Liver (tissue), 9 donors: ENCODE measurements around the gene DLGAP5. TPM values are rescaled to one million over a fixed set of nuclear protein-coding genes. Genes with fewer than 3 reads are reported as not detected.

Experiments used
- DNase-seq: peaks from one replicate; pipeline ENCODE4 v3.0.0-alpha.2; 2017; ENCODE audit warnings: low spot score
- H3K27ac ChIP-seq, 2 donors: one replicate each; pipeline ENCODE4 v1.7.0; 2013; ENCODE audit warnings: inconsistent platforms in 2 of 2, low read length in 2 of 2, control low read depth in 1 of 2, low read depth in 1 of 2, mild to moderate bottlenecking in 1 of 2
- H3K27me3 ChIP-seq, 4 donors: one replicate each; pipeline versions ENCODE4 v1.6.1 to v1.7.0; 2013; ENCODE audit warnings: low read length in 3 of 4, inconsistent platforms in 1 of 4, mild to moderate bottlenecking in 1 of 4, moderate library complexity in 1 of 4; ENCODE audit not compliant: control insufficient read depth in 4 of 4, insufficient read depth in 4 of 4
- H3K36me3 ChIP-seq, 4 donors: one replicate each; pipeline versions ENCODE4 v1.6.1 to v1.7.0; 2013; ENCODE audit warnings: low read length in 3 of 4, mild to moderate bottlenecking in 3 of 4, low read depth in 1 of 4, moderate library complexity in 1 of 4; ENCODE audit not compliant: control insufficient read depth in 4 of 4, insufficient read depth in 3 of 4
- H3K4me1 ChIP-seq, 4 donors: one replicate each; pipeline versions ENCODE4 v1.6.1 to v1.7.0; 2013; ENCODE audit warnings: low read length in 3 of 4, mild to moderate bottlenecking in 3 of 4, moderate library complexity in 1 of 4; ENCODE audit not compliant: control insufficient read depth in 4 of 4, insufficient read depth in 4 of 4
- H3K4me3 ChIP-seq, 3 donors: one replicate each; pipeline versions ENCODE4 v1.6.1 to v1.7.0; 2013; ENCODE audit warnings: low read length in 3 of 3, control low read depth in 1 of 3, low read depth in 1 of 3, mild to moderate bottlenecking in 1 of 3
- H3K9ac ChIP-seq, 2 donors: one replicate each; pipeline ENCODE4 v1.7.0; 2013; ENCODE audit warnings: low read length in 2 of 2, mild to moderate bottlenecking in 2 of 2, moderate library complexity in 2 of 2, control low read depth in 1 of 2, low read depth in 1 of 2
- H3K9me3 ChIP-seq, 4 donors: one replicate each; pipeline versions ENCODE4 v1.6.1 to v1.7.0; 2013; ENCODE audit warnings: low read length in 3 of 4; ENCODE audit not compliant: control insufficient read depth in 4 of 4
- ATF3 ChIP-seq: IDR thresholded peaks from 2 replicates; pipeline ENCODE4 v1.6.1; 2016; ENCODE audit warnings: antibody characterized with exemption
- EGR1 ChIP-seq, 2 donors: IDR thresholded peaks; 2 replicates each; pipeline ENCODE4 v1.6.1; 2016 to 2018; ENCODE audit warnings: antibody characterized with exemption in 2 of 2, low read depth in 2 of 2
- FOXA1 ChIP-seq: IDR thresholded peaks from 2 replicates; pipeline ENCODE4 v1.6.1; 2016; ENCODE audit warnings: antibody characterized with exemption
- GABPA ChIP-seq, 2 donors: IDR thresholded peaks in 1 of 2; conservative IDR thresholded peaks in 1 of 2; 2 replicates each; pipeline ENCODE4 v1.6.1; 2016; ENCODE audit warnings: antibody characterized with exemption in 2 of 2, mild to moderate bottlenecking in 1 of 2, moderate library complexity in 1 of 2
- HNF4A ChIP-seq, 2 donors: conservative IDR thresholded peaks; 2 replicates each; pipeline ENCODE4 v1.6.1; 2016; ENCODE audit warnings: antibody characterized with exemption in 2 of 2, mild to moderate bottlenecking in 2 of 2
- JUND ChIP-seq, 2 donors: IDR thresholded peaks; 2 replicates each; pipeline ENCODE4 v1.6.1; 2016; ENCODE audit warnings: antibody characterized with exemption in 2 of 2
- MAX ChIP-seq: IDR thresholded peaks from 2 replicates; pipeline ENCODE4 v1.6.1; 2016; ENCODE audit warnings: antibody characterized with exemption
- NR2F2 ChIP-seq: IDR thresholded peaks from 2 replicates; pipeline ENCODE4 v1.6.1; 2016; ENCODE audit warnings: antibody characterized with exemption
- RAD21 ChIP-seq, 2 donors: IDR thresholded peaks; 2 replicates each; pipeline ENCODE4 v1.6.1; 2016; ENCODE audit warnings: antibody characterized with exemption in 2 of 2, mild to moderate bottlenecking in 2 of 2
- RXRA ChIP-seq, 2 donors: IDR thresholded peaks; 2 replicates each; pipeline ENCODE4 v1.6.1; 2017 to 2018; ENCODE audit warnings: antibody characterized with exemption in 2 of 2, mild to moderate bottlenecking in 1 of 2
- SP1 ChIP-seq: IDR thresholded peaks from 2 replicates; pipeline ENCODE4 v1.6.1; 2018; ENCODE audit warnings: antibody characterized with exemption, mild to moderate bottlenecking
- TAF1 ChIP-seq: conservative IDR thresholded peaks from 2 replicates; pipeline ENCODE4 v1.6.1; 2016; ENCODE audit warnings: antibody characterized with exemption, mild to moderate bottlenecking
- YY1 ChIP-seq: IDR thresholded peaks from 2 replicates; pipeline ENCODE4 v1.6.1; 2016; ENCODE audit warnings: antibody characterized with exemption, mild to moderate bottlenecking
- ZBTB33 ChIP-seq: IDR thresholded peaks from 2 replicates; pipeline ENCODE4 v1.6.1; 2016; ENCODE audit warnings: antibody characterized with exemption
- WGBS: extraction: QIAGEN DNeasy Blood & Tissue Kit; methylation state at CpG from one replicate; pipeline ENCODE4 v1.1.7; 2013; 5-methylcytosine and 5-hydroxymethylcytosine counted together
- polyA plus RNA-seq, 2 donors: library from polyadenylated mRNA; stranded (reverse) in 1 of 2; unstranded in 1 of 2; fragments of 200-250 nt in 1 of 2; fragments of >200 nt in 1 of 2; fragmentation: Nextera tagmentation in 1 of 2; extraction: Ambion mirVana in 1 of 2; gene quantifications; one replicate each; pipeline versions ENCODE4 v1.2.1 to v1.2.3, GENCODE V29; 2013 to 2015
- total RNA-seq, 2 donors: library from RNA; depleted of rRNA; stranded (reverse); fragments of >200 nt; gene quantifications; one replicate each; pipeline ENCODE4 v1.2.3, GENCODE V29; 2014
- TF ChIP-seq, protein P1 (sequence below): fragments of 150-350 bp; IDR thresholded peaks from 2 replicates; pipeline ENCODE4 v1.5.1; 2017; ENCODE audit warnings: improper control_type of control experiment, low read depth, low read length; ENCODE audit not compliant: missing input control
- TF ChIP-seq, protein P2 (sequence below): IDR thresholded peaks from 2 replicates; pipeline ENCODE4 v1.6.1; 2016; ENCODE audit warnings: antibody characterized with exemption, mild to moderate bottlenecking
- donor health status: healthy.
- donor health status: healthy.
- donor health status: healthy.
- donor health status: healthy.
- donor health status: healthy.

DLGAP5 gene
- total and polyA plus RNA-seq, 4 donors = under 0.01 to 42.5 (median 0.70) TPM

- no peak for TF ChIP-seq ATF3
- no peak for TF ChIP-seq YY1
- TF ChIP-seq RXRA (IDR thresholded peaks at IDR 0.05) = no peak
- no peak for TF ChIP-seq JUND (IDR thresholded peaks at IDR 0.05)
- TF ChIP-seq GABPA (IDR thresholded peaks at IDR 0.05 in 1 of 2, conservative IDR thresholded peaks at IDR 0.05 in 1 of 2) = no peak
- no peak for TF ChIP-seq TAF1
- TF ChIP-seq EGR1 (IDR thresholded peaks at IDR 0.05; ENCODE audit: low read depth in 2 of 2) = no peak
- TF ChIP-seq, protein P1, sequence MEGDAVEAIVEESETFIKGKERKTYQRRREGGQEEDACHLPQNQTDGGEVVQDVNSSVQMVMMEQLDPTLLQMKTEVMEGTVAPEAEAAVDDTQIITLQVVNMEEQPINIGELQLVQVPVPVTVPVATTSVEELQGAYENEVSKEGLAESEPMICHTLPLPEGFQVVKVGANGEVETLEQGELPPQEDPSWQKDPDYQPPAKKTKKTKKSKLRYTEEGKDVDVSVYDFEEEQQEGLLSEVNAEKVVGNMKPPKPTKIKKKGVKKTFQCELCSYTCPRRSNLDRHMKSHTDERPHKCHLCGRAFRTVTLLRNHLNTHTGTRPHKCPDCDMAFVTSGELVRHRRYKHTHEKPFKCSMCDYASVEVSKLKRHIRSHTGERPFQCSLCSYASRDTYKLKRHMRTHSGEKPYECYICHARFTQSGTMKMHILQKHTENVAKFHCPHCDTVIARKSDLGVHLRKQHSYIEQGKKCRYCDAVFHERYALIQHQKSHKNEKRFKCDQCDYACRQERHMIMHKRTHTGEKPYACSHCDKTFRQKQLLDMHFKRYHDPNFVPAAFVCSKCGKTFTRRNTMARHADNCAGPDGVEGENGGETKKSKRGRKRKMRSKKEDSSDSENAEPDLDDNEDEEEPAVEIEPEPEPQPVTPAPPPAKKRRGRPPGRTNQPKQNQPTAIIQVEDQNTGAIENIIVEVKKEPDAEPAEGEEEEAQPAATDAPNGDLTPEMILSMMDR = no peak
- TF ChIP-seq NR2F2 = no peak
- no peak for TF ChIP-seq HNF4A (conservative IDR thresholded peaks at IDR 0.05)
- Histone ChIP-seq H3K9ac (no peak overlapping the region), H3K27me3 (no peaks in the 10 kb centered on the region), H3K36me3 (no peaks in the 10 kb centered on the region), H3K27ac (no peak overlapping the region), H3K4me3 (no peak overlapping the region), H3K4me1 (peaks cover 0 to 1% (median 0%) of the 10 kb centered on the region in 4 donors), H3K9me3 (no peaks in the 10 kb centered on the region)
- no peak for DNase-seq
- WGBS = 84% methylated on average over 2 of the region's 2 CpGs
These were observed 45.0 kb downstream of the DLGAP5 start for GRCh38 chr14:55146425-55146824.

GRCh38 chr14:55142466-55142865 lies 48.9 kb downstream of the DLGAP5 start:
- no peaks in the 10 kb centered on the region for H3K36me3 ChIP-seq
- H3K27ac ChIP-seq = no peak overlapping the region
- DNase-seq = no peak
- TF ChIP-seq SP1 = no peak
- TF ChIP-seq RAD21 (IDR thresholded peaks at IDR 0.05) = no peak
- no peak for TF ChIP-seq FOXA1
- TF ChIP-seq TAF1 = no peak
- TF ChIP-seq NR2F2 = no peak
- TF ChIP-seq ATF3 = no peak
- TF ChIP-seq JUND (IDR thresholded peaks at IDR 0.05) = no peak
- TF ChIP-seq, protein P2, sequence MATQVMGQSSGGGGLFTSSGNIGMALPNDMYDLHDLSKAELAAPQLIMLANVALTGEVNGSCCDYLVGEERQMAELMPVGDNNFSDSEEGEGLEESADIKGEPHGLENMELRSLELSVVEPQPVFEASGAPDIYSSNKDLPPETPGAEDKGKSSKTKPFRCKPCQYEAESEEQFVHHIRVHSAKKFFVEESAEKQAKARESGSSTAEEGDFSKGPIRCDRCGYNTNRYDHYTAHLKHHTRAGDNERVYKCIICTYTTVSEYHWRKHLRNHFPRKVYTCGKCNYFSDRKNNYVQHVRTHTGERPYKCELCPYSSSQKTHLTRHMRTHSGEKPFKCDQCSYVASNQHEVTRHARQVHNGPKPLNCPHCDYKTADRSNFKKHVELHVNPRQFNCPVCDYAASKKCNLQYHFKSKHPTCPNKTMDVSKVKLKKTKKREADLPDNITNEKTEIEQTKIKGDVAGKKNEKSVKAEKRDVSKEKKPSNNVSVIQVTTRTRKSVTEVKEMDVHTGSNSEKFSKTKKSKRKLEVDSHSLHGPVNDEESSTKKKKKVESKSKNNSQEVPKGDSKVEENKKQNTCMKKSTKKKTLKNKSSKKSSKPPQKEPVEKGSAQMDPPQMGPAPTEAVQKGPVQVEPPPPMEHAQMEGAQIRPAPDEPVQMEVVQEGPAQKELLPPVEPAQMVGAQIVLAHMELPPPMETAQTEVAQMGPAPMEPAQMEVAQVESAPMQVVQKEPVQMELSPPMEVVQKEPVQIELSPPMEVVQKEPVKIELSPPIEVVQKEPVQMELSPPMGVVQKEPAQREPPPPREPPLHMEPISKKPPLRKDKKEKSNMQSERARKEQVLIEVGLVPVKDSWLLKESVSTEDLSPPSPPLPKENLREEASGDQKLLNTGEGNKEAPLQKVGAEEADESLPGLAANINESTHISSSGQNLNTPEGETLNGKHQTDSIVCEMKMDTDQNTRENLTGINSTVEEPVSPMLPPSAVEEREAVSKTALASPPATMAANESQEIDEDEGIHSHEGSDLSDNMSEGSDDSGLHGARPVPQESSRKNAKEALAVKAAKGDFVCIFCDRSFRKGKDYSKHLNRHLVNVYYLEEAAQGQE = no peak
- TF ChIP-seq MAX = no peak
- no peak for TF ChIP-seq RXRA (IDR thresholded peaks at IDR 0.05)
- no peak for TF ChIP-seq ZBTB33
- peaks cover 0 to 1% (median 0%) of the 10 kb centered on the region in 4 donors for H3K4me1 ChIP-seq
- no peaks in the 10 kb centered on the region for H3K27me3 ChIP-seq
- no peak overlapping the region for H3K4me3 ChIP-seq
- H3K9me3 ChIP-seq = no peaks in the 10 kb centered on the region
- no peak overlapping the region for H3K9ac ChIP-seq
- 91% methylated on average over 2 of the region's 2 CpGs for WGBS
